Measurements from ENCODE around the gene ULK3.
"Not testable (repeated sequence)": the region's sequence is repeated elsewhere in the genome, so short reads cannot be mapped to it uniquely, and the experiment has no call there.

Gene ULK3

GRCh38 chr15:74842581-74843444 lies at the start of gene ULK3:
Gene ULK3, minus strand, starts transcription at chr15:74843156. Its CDS starts 51 bp downstream, at chr15:74843105.
- DNase-seq, result peak; percentile 42 to 75

- no peak for DNase-seq
Observed at GRCh38 chr15:74892313-74892712, 49.4 kb upstream of the ULK3 start.

GRCh38 chr15:74891469-74891868 lies 48.5 kb upstream of the ULK3 start:
- no peak for DNase-seq

GRCh38 chr15:74890665-74890960 lies 47.7 kb upstream of the ULK3 start:
- no peak for DNase-seq

GRCh38 chr15:74889883-74890664 lies 47.1 kb upstream of the ULK3 start, which contains the start of gene MPI:
Gene MPI, plus strand, starts transcription at chr15:74890042. Its CDS starts 32 bp downstream, at chr15:74890074.
- peak; percentile 44 to 74 for DNase-seq

- DNase-seq, result no peak
Observed at GRCh38 chr15:74889390-74889882, 46.5 kb upstream of the ULK3 start.

GRCh38 chr15:74888716-74889115 lies 45.8 kb upstream of the ULK3 start:
- DNase-seq, result no peak

- not testable (repeated sequence) for DNase-seq
Observed at GRCh38 chr15:74887537-74888193, 44.7 kb upstream of the ULK3 start.

GRCh38 chr15:74885461-74885860 lies 42.5 kb upstream of the ULK3 start:
- no peak for DNase-seq

GRCh38 chr15:74884428-74885223 lies 41.7 kb upstream of the ULK3 start:
- DNase-seq, result no peak

GRCh38 chr15:74882528-74882927 lies 39.6 kb upstream of the ULK3 start:
- no peak for DNase-seq

- DNase-seq, result no peak
Observed at GRCh38 chr15:74878273-74878672, 35.3 kb upstream of the ULK3 start.

- no peak for DNase-seq
Observed at GRCh38 chr15:74873756-74874424, 30.9 kb upstream of the ULK3 start.

- peak; percentile 84 to 96 for DNase-seq
Observed at GRCh38 chr15:74873036-74873755, 30.2 kb upstream of the ULK3 start, which contains the start of gene SCAMP2. Gene SCAMP2, minus strand, starts transcription at chr15:74873365. Its CDS starts 110 bp downstream, at chr15:74873255.

- DNase-seq, result no peak
Observed at GRCh38 chr15:74872702-74873035, 29.7 kb upstream of the ULK3 start.

GRCh38 chr15:74870436-74871215 lies 27.7 kb upstream of the ULK3 start:
- no peak for DNase-seq

GRCh38 chr15:74869726-74870407 lies 26.9 kb upstream of the ULK3 start:
- DNase-seq, result no peak

- DNase-seq, result no peak
Observed at GRCh38 chr15:74869372-74869725, 26.4 kb upstream of the ULK3 start.

GRCh38 chr15:74868059-74868458 lies 25.1 kb upstream of the ULK3 start:
- no peak for DNase-seq
